K562 (cell line): ENCODE data around the gene SOX6. TPM values are rescaled to one million over a fixed set of nuclear protein-coding genes. Genes with fewer than 3 reads are reported as not detected.
A peak's percentile ranks its signal among the peaks of the same experiment; 100 is the strongest.

Experiments used
- ATAC-seq: fragments of 200-7000 bp; cut with Tn5 transposase; 3 replicates; pipeline ENCODE4 v1.9.1; 2020; ENCODE audit warnings: moderate library complexity
- BruUV-seq: library from RNA; stranded (reverse); fragments of 400-500 nt; replicated peaks from 2 replicates; lab custom pipeline; 2021; lab: Mats Ljungman, UMichigan
- CTCF ChIA-PET: fragments of 300-600 bp; formaldehyde crosslinking; extraction: SDS; loops from one replicate; lab custom pipeline; 2021; ENCODE audit warnings: low intra/inter-chr PET ratio; lab: Yijun Ruan, JAX
- POLR2A ChIA-PET: fragments of 300-600, 350-650 bp; sonication (Branson Sonifier 250); formaldehyde crosslinking; extraction: SDS; loops from one replicate; lab custom pipeline; 2021; ENCODE audit warnings: antibody characterized with exemption, inconsistent platforms; lab: Yijun Ruan, JAX
- DNase-seq, 4 experiments: peaks; one replicate each; pipeline versions ENCODE4 v3.0.0 to v3.0.0-alpha.2; 2011 to 2018; ENCODE audit warnings: low spot score in 3 of 4, mixed read lengths in 3 of 4; ENCODE audit errors: extremely low read depth in 1 of 4
- FAIRE-seq: peaks from 2 replicates; lab custom pipeline; 2011; peaks lifted over from hg19 to GRCh38; lab: Jason Lieb, UNC
- H2AFZ ChIP-seq: 2 replicates; pipeline ENCODE4 v1.6.0; 2011; ENCODE audit warnings: low read depth, low read length, control low read depth, inconsistent platforms
- H3K27ac ChIP-seq: fragments of 200-600 bp; 3 replicates; pipeline ENCODE4 v1.8.0; 2011; ENCODE audit warnings: low read depth, mild to moderate bottlenecking, control low read depth, inconsistent platforms, low read length, moderate library complexity, mixed read lengths; ENCODE audit errors: extremely low read depth
- H3K27me3 ChIP-seq, 2 experiments: fragments of 300-600 bp in 1 of 2; 2 replicates in 1 of 2; 3 replicates in 1 of 2; pipeline versions ENCODE4 v1.6.0 to v1.8.0; 2011; ENCODE audit warnings: inconsistent platforms in 2 of 2, low read length in 2 of 2, mild to moderate bottlenecking in 1 of 2, mixed read lengths in 1 of 2, moderate library complexity in 1 of 2; ENCODE audit not compliant: control insufficient read depth in 2 of 2, insufficient read depth in 2 of 2
- H3K36me3 ChIP-seq: fragments of 300-600 bp; 3 replicates; pipeline ENCODE4 v1.8.0; 2011; ENCODE audit warnings: mild to moderate bottlenecking, low read length, inconsistent platforms; ENCODE audit not compliant: control insufficient read depth, insufficient read depth
- H3K4me1 ChIP-seq, 2 experiments: fragments of 200-600 bp in 1 of 2; replicated peaks in 1 of 2; 2 replicates in 1 of 2; 3 replicates in 1 of 2; pipeline versions ENCODE4 v1.5.1 to v1.8.0; 2011; ENCODE audit warnings: inconsistent platforms in 2 of 2, low read length in 2 of 2, mild to moderate bottlenecking in 1 of 2, mixed read lengths in 1 of 2, moderate library complexity in 1 of 2; ENCODE audit not compliant: control insufficient read depth in 2 of 2, insufficient read depth in 2 of 2
- H3K4me2 ChIP-seq: 2 replicates; pipeline ENCODE4 v1.6.1; 2011; ENCODE audit warnings: low read length, control low read depth, inconsistent platforms, mixed read lengths; ENCODE audit not compliant: insufficient read depth
- H3K4me3 ChIP-seq: fragments of 200-600 bp; sonication (generic), shearing (Covaris generic); 2 replicates; pipeline ENCODE4 v1.5.1; 2016; ENCODE audit warnings: control low read depth, inconsistent platforms
- H3K79me2 ChIP-seq: fragments of 200-600 bp; 3 replicates; pipeline ENCODE4 v1.8.0; 2011; ENCODE audit warnings: low read length, inconsistent platforms; ENCODE audit not compliant: control insufficient read depth, insufficient read depth
- H3K9ac ChIP-seq, 2 experiments: 2 replicates each; pipeline versions ENCODE4 v1.6.0 to v1.6.1; 2011; ENCODE audit warnings: low read depth in 2 of 2, low read length in 2 of 2, control low read depth in 1 of 2, inconsistent platforms in 1 of 2, mild to moderate bottlenecking in 1 of 2, mixed read lengths in 1 of 2; ENCODE audit not compliant: insufficient read depth in 1 of 2
- H3K9me1 ChIP-seq: one replicate; pipeline ENCODE4 v1.6.0; 2011; ENCODE audit warnings: inconsistent platforms, mild to moderate bottlenecking, low read length, moderate library complexity; ENCODE audit not compliant: control insufficient read depth, insufficient read depth
- H3K9me3 ChIP-seq: replicated peaks from 2 replicates; pipeline ENCODE4 v1.5.1; 2011; ENCODE audit warnings: low read depth, low read length, inconsistent platforms; ENCODE audit not compliant: control insufficient read depth, insufficient read depth
- H4K20me1 ChIP-seq: replicated peaks from 2 replicates; pipeline ENCODE4 v1.6.1; 2011; ENCODE audit warnings: low read length, inconsistent platforms, mixed read lengths; ENCODE audit not compliant: control insufficient read depth, insufficient read depth
- CEBPB ChIP-seq: fragments of 450-650 bp; IDR thresholded peaks from 2 replicates; pipeline ENCODE4 v1.6.1; 2016; ENCODE audit warnings: missing genetic modification characterization, missing compliant biosample characterization
- CEBPG ChIP-seq, 3 experiments: fragments of 200-800 bp in 1 of 3; sonication (Bioruptor generic) in 1 of 3; sonication (generic) in 1 of 3; formaldehyde crosslinking in 1 of 3; IDR thresholded peaks in 2 of 3; conservative IDR thresholded peaks in 1 of 3; 2 replicates each; pipeline versions ENCODE4 v1.6.1 to v1.8.0; 2016 to 2022; ENCODE audit warnings: missing compliant biosample characterization in 2 of 3, missing genetic modification characterization in 2 of 3, mild to moderate bottlenecking in 1 of 3, missing genetic modification reagents in 1 of 3
- HIVEP1 ChIP-seq: fragments of 250-450 bp; sonication (Bioruptor Pico); IDR thresholded peaks from 2 replicates; pipeline ENCODE4 v1.4.0; 2020; ENCODE audit warnings: mild to moderate bottlenecking
- MEIS2 ChIP-seq: fragments of 450-650 bp; IDR thresholded peaks from 2 replicates; pipeline ENCODE4 v1.6.1; 2014; ENCODE audit warnings: mild to moderate bottlenecking; ENCODE audit not compliant: partially characterized antibody
- RBM39 ChIP-seq: fragments of 200-400 bp; formaldehyde crosslinking; optimal IDR thresholded peaks from 2 replicates; pipeline ENCODE3; 2018; ENCODE audit warnings: low read depth, low read length
- WGBS: fragments of 100-300 bp; shearing (Covaris generic); methylation state at CpG from one replicate; pipeline ENCODE4 v1.1.6; 2016; ENCODE audit warnings: low coverage, mixed read lengths; ENCODE audit not compliant: insufficient coverage; ENCODE audit errors: missing lambda C conversion rate; 5-methylcytosine and 5-hydroxymethylcytosine counted together
- in situ Hi-C: fragments of 300-500 bp; cut with MboI; formaldehyde crosslinking; loops from 4 replicates; pipeline ENCODE4 v1.15.0; 2018; ENCODE audit warnings: inconsistent platforms, mixed read lengths
- intact Hi-C: fragments of 100-400 bp; cut with micrococcal nuclease; formaldehyde crosslinking; loops from 2 replicates; pipeline ENCODE4 v1.14.2; 2022
- polyA plus RNA-seq, 8 experiments: library from polyadenylated mRNA; depleted of rRNA in 4 of 8; stranded (reverse) in 5 of 8; unstranded in 3 of 8; fragments of >200 nt; fragmentation: Nextera tagmentation in 2 of 8; fragmentation: Illumina TruSeq in 1 of 8; extraction: Ambion mirVana in 2 of 8; extraction: Trizol in 1 of 8; gene quantifications; 2 replicates each; pipeline versions ENCODE4 v1.2.1 to v1.2.3, GENCODE V29; 2011 to 2014; ENCODE audit warnings: inconsistent platforms in 1 of 8, missing spikeins in 1 of 8
- total RNA-seq, 7 experiments: library from RNA; depleted of rRNA in 6 of 7; stranded (reverse); fragments of >200 nt in 6 of 7; fragmentation: Illumina TruSeq in 2 of 7; extraction: Trizol in 2 of 7; gene quantifications; 2 replicates each; pipeline versions ENCODE4 v1.2.1 to v1.2.3, GENCODE V29; 2011 to 2021; ENCODE audit warnings: low replicate concordance in 1 of 7

SOX6 gene
- total and polyA plus RNA-seq, 9 of the 15 experiments (the other 6 are each of a cell fraction or from before 2014, with no cell fraction given), result 0.89 to 8.7 (median 5.7) TPM

GRCh38 chr11:16034074-16034473 is 322.3 kb downstream of the SOX6 start:
- Histone ChIP-seq H3K9ac (no peak overlapping the region), H3K9me1 (no peaks in the 10 kb centered on the region), H3K9me3 (no peaks in the 10 kb centered on the region), H3K4me3 (no peak overlapping the region), H3K4me1 (peaks cover 0 to 8% of the 10 kb centered on the region in 2 experiments; a peak in 2 of 5 replicates), H2AFZ (no peak overlapping the region), H3K36me3 (no peaks in the 10 kb centered on the region), H3K27ac (no peak overlapping the region), H3K27me3 (no peaks in the 10 kb centered on the region), H3K4me2 (no peak overlapping the region), H3K79me2 (no peaks in the 10 kb centered on the region), H4K20me1 (no peaks in the 10 kb centered on the region)
- no peak for DNase-seq
- WGBS, result 86% methylated on average over 1 of the region's 1 CpG
- no peak for ATAC-seq
- in situ Hi-C loops (no loop called here), intact Hi-C loops (no loop called here)
- ChIA-PET POLR2A (no interaction called here), CTCF (no interaction called here)
- TF ChIP-seq HIVEP1, result no peak
- peak; percentile 95 for TF ChIP-seq CEBPB (tag)
- TF ChIP-seq CEBPG (CRISPR knock-in tag; IDR thresholded peaks at IDR 0.05), result peak; percentile 47; the same call in 1 of the 2 replicates
- TF ChIP-seq CEBPG (tag; conservative IDR thresholded peaks at IDR 0.05 in 1 of 2, IDR thresholded peaks at IDR 0.05 in 1 of 2), result peak; percentile 75 to 96
- no peak for FAIRE-seq
- no TSS peak for BruUV-seq

GRCh38 chr11:16032974-16033373 is 323.4 kb downstream of the SOX6 start:
- FAIRE-seq (no peak), ATAC-seq (no peak), DNase-seq (no peak)
- H3K27ac ChIP-seq, result no peak overlapping the region
- H3K9ac ChIP-seq, result no peak overlapping the region
- no peaks in the 10 kb centered on the region for H3K36me3 ChIP-seq
- H3K9me3 ChIP-seq, result no peaks in the 10 kb centered on the region
- H3K4me3 ChIP-seq, result no peak overlapping the region
- H4K20me1 ChIP-seq, result no peaks in the 10 kb centered on the region
- CTCF ChIA-PET, result no interaction called here
- no peak overlapping the region for H2AFZ ChIP-seq
- no peak overlapping the region for H3K4me2 ChIP-seq
- 84% methylated on average over 3 of the region's 3 CpGs for WGBS
- TF ChIP-seq RBM39, result no peak
- no peak for TF ChIP-seq MEIS2
- intact Hi-C loops, result no loop called here
- in situ Hi-C loops, result no loop called here
- BruUV-seq, result no TSS peak
- H3K79me2 ChIP-seq, result no peaks in the 10 kb centered on the region
- H3K27me3 ChIP-seq, result no peaks in the 10 kb centered on the region
- POLR2A ChIA-PET, result interaction anchor here (3.1 kb wide), 1 partner anchor 9 kb away, joined by 12 read pairs; no protein-coding TSS in a partner anchor
- no peaks in the 10 kb centered on the region for H3K9me1 ChIP-seq
- peaks cover 0 to 8% of the 10 kb centered on the region in 2 experiments; a peak in 2 of 5 replicates for H3K4me1 ChIP-seq
